Right lobe of liver (tissue), 6 donors: ENCODE results near the gene HGFAC. TPM values are rescaled to one million over a fixed set of nuclear protein-coding genes. Genes with fewer than 3 reads are reported as not detected.

Experiments
- ATAC-seq, 4 donors: fragments of 200-7000 bp; cut with Tn5 transposase; one replicate each; pipeline ENCODE4 v1.9.1; 2020; ENCODE audit warnings: mild to moderate bottlenecking in 4 of 4, moderate library complexity in 4 of 4
- DNase-seq, 3 donors: peaks; one replicate each; pipeline ENCODE4 v3.0.0-alpha.2; 2020
- H3K27ac ChIP-seq, 3 donors: fragments of 200-600 bp; one replicate each; pipeline ENCODE4 v1.8.0; 2022
- H3K27me3 ChIP-seq, 2 donors: fragments of 200-600 bp; one replicate each; pipeline ENCODE4 v1.8.0; 2022
- H3K36me3 ChIP-seq, 4 donors: fragments of 200-600 bp; sonication (generic) in 1 of 4; one replicate each; pipeline versions ENCODE4 v1.5.1 to v1.8.0; 2017 to 2022; ENCODE audit warnings: control low read depth in 1 of 4
- H3K4me1 ChIP-seq, 4 donors: fragments of 200-600 bp; sonication (generic) in 1 of 4; one replicate each; pipeline versions ENCODE4 v1.5.1 to v1.8.0; 2017 to 2022; ENCODE audit warnings: control low read depth in 1 of 4
- H3K4me3 ChIP-seq, 3 donors: fragments of 200-600 bp; one replicate each; pipeline ENCODE4 v1.8.0; 2022
- H3K9me3 ChIP-seq, 4 donors: fragments of 200-600 bp; sonication (generic) in 1 of 4; one replicate each; pipeline versions ENCODE4 v1.5.1 to v1.8.0; 2017 to 2022; ENCODE audit warnings: control low read depth in 1 of 4
- CTCF ChIP-seq, 4 donors: fragments of 200-600 bp in 3 of 4; fragments of 450-650 bp in 1 of 4; IDR thresholded peaks; one replicate each; pipeline versions ENCODE4 v1.5.1 to v1.8.0; 2016 to 2022; ENCODE audit warnings: antibody characterized with exemption in 4 of 4, mild to moderate bottlenecking in 2 of 4
- POLR2A ChIP-seq: fragments of 450-650 bp; IDR thresholded peaks from one replicate; pipeline ENCODE4 v1.6.1; 2017; ENCODE audit warnings: antibody characterized with exemption, mild to moderate bottlenecking
- WGBS: methylation state at CpG from one replicate; pipeline ENCODE4 v1.1.6; 2018; ENCODE audit warnings: low coverage, low lambda C conversion rate; ENCODE audit not compliant: insufficient coverage; ENCODE audit errors: missing lambda C conversion rate; 5-methylcytosine and 5-hydroxymethylcytosine counted together
- intact Hi-C, 2 donors: fragments of 100-400 bp; cut with DNase I; formaldehyde crosslinking; loops; one replicate each; pipeline versions ENCODE4 v1.11.2 to v1.14.1; 2022
- total RNA-seq, 6 experiments: library from RNA; depleted of rRNA in 2 of 6; stranded (reverse); fragments of >200 nt in 2 of 6; fragmentation: NEBNext Ultra II Directional in 3 of 6; extraction: Animal tissue kit (Norgen Biotek cat#: 25700) in 3 of 6; gene quantifications; one replicate each; pipeline versions ENCODE4 v1.1.0 to v1.2.4, GENCODE V29; 2016 to 2023
- donor health status: DM: no; HTN: yes; CAD: no.
- donor health status: DM: no; HTN: no; CAD: no.
- donor health status: DM: no; HTN: no; CAD: no.
- donor health status: DM: no; HTN: yes; CAD: no.
- donor health status: DM: no; HTN: yes; CAD: no.

The HGFAC gene
- total RNA-seq, 6 experiments from 2014 or later = 73.9 to 176 (median 140) TPM

- peak in 1 of 3 donors; percentile 34 for DNase-seq
- H3K27me3 ChIP-seq = no peaks in the 10 kb centered on the region
- no peaks in the 10 kb centered on the region for H3K9me3 ChIP-seq
- 91% methylated on average over 7 of the region's 33 CpGs for WGBS
- no peak overlapping the region for H3K4me3 ChIP-seq
- peaks cover 0 to 27% (median 8%) of the 10 kb centered on the region in 4 donors for H3K36me3 ChIP-seq
- no peak overlapping the region for H3K27ac ChIP-seq
- no peak for ATAC-seq
- intact Hi-C loops = no loop called here
- peaks cover 0 to 12% (median 2%) of the 10 kb centered on the region in 4 donors for H3K4me1 ChIP-seq
- no peak for TF ChIP-seq POLR2A
- TF ChIP-seq CTCF (IDR thresholded peaks at IDR 0.05) = no peak
Observed at GRCh38 chr4:3415471-3416141, 26.2 kb upstream of the HGFAC start.

GRCh38 chr4:3416270-3416669, 25.5 kb upstream of the HGFAC start:
- no peak for ATAC-seq
- Histone ChIP-seq H3K9me3 (no peaks in the 10 kb centered on the region), H3K36me3 (peaks cover 0 to 27% (median 8%) of the 10 kb centered on the region in 4 donors), H3K27me3 (no peaks in the 10 kb centered on the region), H3K27ac (no peak overlapping the region), H3K4me3 (no peak overlapping the region), H3K4me1 (peaks cover 0 to 8% (median 0%) of the 10 kb centered on the region in 4 donors)
- TF ChIP-seq POLR2A (no peak), CTCF (IDR thresholded peaks at IDR 0.05) (no peak)
- intact Hi-C loops = no loop called here
- WGBS = 93% methylated on average over 12 of the region's 18 CpGs
- peak in 1 of 3 donors; percentile 21 for DNase-seq

GRCh38 chr4:3416821-3417221, 24.9 kb upstream of the HGFAC start:
- H3K36me3 ChIP-seq = peaks cover 0 to 27% (median 8%) of the 10 kb centered on the region in 4 donors
- intact Hi-C loops = no loop called here

GRCh38 chr4:3417448-3417847, 24.3 kb upstream of the HGFAC start:
- WGBS = 85% methylated on average over 7 of the region's 21 CpGs
- peak; percentile 22 to 46 (median 42) for DNase-seq
- intact Hi-C loops = no loop called here

More at GRCh38 chr4:3416821-3417221, 24.9 kb upstream of the HGFAC start:
- no peaks in the 10 kb centered on the region for H3K27me3 ChIP-seq
- TF ChIP-seq POLR2A (no peak), CTCF (IDR thresholded peaks at IDR 0.05) (no peak)
- no peaks in the 10 kb centered on the region for H3K9me3 ChIP-seq
- H3K27ac ChIP-seq = no peak overlapping the region
- peaks cover 0 to 8% (median 0%) of the 10 kb centered on the region in 4 donors for H3K4me1 ChIP-seq
- ATAC-seq = no peak
- no peak overlapping the region for H3K4me3 ChIP-seq
- DNase-seq = peak; percentile 14 to 56 (median 39)
- 96% methylated on average over 10 of the region's 17 CpGs for WGBS

More at GRCh38 chr4:3417448-3417847, 24.3 kb upstream of the HGFAC start:
- Histone ChIP-seq H3K27me3 (no peaks in the 10 kb centered on the region), H3K9me3 (no peaks in the 10 kb centered on the region), H3K4me1 (peaks cover 0 to 8% (median 0%) of the 10 kb centered on the region in 4 donors), H3K27ac (no peak overlapping the region), H3K36me3 (peaks cover 0 to 27% (median 8%) of the 10 kb centered on the region in 4 donors), H3K4me3 (no peak overlapping the region)
- ATAC-seq = no peak
- TF ChIP-seq CTCF (IDR thresholded peaks at IDR 0.05) (no peak), POLR2A (no peak)
